ENCODE data around the gene CDC34.

DNA sequence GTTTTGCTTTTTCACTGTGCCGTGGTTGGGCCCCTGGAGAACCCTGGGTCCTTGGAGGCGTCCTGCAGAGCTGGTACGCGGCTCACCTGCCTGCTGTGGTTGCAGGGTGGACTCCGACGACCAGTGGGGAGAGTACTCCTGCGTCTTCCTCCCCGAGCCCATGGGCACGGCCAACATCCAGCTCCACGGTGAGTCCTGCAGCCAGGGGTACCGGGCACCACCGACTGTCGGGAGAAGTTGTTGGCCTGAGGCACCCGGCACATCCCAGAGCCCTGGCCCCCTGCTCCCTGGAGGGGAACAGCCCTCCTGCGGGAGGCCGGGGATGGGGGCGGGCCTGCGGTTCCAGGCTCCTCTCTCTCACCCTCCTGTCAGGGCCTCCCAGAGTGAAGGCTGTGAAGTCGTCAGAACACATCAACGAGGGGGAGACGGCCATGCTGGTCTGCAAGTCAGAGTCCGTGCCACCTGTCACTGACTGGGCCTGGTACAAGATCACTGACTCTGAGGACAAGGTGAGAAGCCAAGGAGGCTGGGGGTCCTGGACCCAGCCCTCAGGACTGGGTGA lies 48.8 kb downstream of the CDC34 start:
- TF ChIP-seq RBBP5 (IDR thresholded peaks at IDR 0.05; ENCODE audit: borderline replicate concordance, insufficient read depth, low read length, poor library complexity, severe bottlenecking) (no peak), TCF7L2 (IDR thresholded peaks at IDR 0.05; ENCODE audit: low read depth, low read length) (no peak)

Data from K562 (cell line).